GM19035 (cell line): ENCODE measurements around the gene SPATA6L.

Source experiments
- ATAC-seq: cut with Tn5 transposase; IDR thresholded peaks from one replicate; pipeline ENCODE4 v1.9.1; 2021; ENCODE audit not compliant: unreplicated experiment

SPATA6L gene

DNA sequence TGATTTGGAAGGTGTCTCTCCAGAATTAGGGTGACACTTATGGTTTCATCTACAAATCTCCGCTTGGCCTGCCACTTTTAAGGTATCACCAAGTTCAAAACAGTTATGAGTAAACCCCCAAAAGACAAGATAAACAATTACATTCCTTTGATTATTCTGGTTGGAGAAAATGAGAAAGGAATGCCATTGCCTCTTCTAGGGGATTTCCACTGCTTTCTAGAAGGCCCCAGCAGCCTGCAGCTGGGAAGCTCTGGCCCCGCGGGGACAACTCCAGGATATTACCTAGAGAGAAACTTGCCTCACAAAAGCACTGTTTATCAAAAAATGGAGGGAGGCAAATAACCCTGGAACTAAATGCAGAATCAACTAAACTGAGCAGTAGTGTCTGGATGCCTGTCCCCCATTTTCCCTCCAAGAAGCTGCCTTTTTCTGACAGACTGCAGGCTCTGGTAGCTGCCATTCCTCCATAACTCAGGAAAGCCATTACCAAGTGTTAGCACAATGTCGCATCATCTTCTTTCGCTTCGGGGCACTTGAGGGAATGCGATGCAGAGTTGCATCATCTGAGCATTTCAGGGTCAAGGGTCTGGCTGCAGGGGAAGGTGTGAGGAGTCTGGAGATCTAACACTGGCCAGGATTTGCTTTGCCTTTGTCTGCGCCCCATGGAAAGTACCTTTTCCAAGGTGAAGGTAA is 75.7 kb downstream of the SPATA6L start:
- ATAC-seq = no peak

DNA sequence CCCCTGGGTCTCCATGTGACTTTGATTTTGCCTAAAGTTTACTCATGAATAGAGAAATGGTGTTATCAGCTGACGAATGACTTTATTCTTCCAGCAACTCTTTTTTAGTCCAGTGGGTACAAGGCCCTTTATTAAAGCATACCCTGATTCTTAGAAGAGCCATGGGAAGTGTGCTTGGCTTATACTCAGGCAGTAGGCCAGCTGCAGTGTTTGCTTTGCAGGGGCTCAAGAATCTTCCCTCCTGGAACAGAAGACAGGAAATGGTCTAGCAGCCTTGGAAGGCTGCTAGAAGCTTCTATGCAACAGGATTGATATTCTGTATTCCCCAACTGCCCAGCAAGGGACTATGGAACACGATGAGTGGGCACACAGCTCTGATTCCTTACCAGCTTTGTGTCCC is 77.6 kb downstream of the SPATA6L start:
- no peak for ATAC-seq

GRCh38 chr9:4585135-4585534 is 81.1 kb downstream of the SPATA6L start:
- ATAC-seq = no peak

GRCh38 chr9:4584636-4585035 is 81.6 kb downstream of the SPATA6L start:
- no peak for ATAC-seq

- ATAC-seq = no peak
These were observed 83.3 kb downstream of the SPATA6L start for GRCh38 chr9:4583001-4583400.

- ATAC-seq = no peak
These were observed 84.3 kb downstream of the SPATA6L start for GRCh38 chr9:4581861-4582565.

- ATAC-seq = no peak
These were observed 85.1 kb downstream of the SPATA6L start for GRCh38 chr9:4581035-4581760.

DNA sequence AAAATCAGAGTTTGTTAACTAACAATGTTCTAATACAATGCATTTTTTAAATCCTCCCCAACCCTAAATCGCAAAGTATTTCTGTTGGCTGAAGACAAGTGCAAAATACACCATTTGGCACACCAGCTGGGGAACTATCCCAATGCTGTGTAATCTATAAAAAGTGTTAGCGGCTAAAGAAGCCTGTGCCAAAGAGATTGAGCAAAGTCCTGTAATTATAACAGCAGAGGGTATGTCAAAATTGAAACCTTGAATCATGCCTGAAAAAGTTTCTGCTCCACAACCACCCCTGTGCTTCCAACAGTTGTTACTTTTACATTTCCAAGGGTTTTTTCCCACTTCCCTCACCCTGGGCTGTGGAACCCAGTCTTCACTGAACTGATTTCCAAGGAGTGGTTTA is 87.3 kb downstream of the SPATA6L start:
- no peak for ATAC-seq

DNA sequence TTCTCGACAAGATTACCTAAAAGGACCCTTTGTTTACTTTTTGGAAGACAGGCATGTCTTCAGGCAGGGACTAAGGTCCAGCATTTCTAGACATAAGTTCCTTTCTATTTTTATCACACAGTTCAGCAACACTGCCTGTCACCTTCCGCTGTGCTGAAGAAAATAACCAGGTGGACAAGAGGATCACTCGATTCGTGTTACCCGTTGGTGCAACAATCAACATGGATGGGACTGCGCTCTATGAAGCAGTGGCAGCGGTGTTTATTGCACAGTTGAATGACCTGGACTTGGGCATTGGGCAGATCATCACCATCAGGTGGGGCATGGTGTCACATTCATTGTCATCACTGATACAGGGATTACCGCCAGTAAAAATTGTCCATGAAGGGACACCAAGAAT is 89.8 kb downstream of the SPATA6L start:
- no peak for ATAC-seq

GRCh38 chr9:4575997-4576396 is 90.3 kb downstream of the SPATA6L start:
- ATAC-seq = no peak

DNA sequence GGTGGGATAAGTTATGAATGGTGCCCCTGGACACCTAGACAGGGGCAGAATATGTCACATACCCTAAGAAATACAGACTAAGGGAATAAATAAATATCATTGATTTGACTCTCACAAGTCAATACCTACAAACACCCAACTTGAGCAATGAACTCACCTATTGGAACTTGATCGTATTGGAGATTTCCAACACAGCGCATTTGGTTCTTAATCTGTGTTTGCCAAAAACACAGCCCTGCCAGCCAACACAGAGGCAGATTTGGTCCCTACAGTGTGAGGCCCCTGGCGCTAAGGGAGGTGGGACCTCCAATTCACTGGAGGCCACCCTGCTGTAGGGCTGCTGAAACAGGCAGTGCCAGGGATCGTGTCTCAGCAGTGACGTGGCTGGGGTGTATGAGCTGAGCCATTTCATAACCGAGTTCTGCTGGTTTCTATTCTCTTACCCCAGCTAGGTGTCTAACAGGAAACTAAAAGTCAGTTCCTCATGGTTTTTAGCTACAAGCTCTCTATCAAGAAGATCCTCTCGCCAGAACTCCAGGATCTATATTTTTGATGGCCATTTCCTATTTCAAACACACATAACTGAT is 91.5 kb downstream of the SPATA6L start:
- ATAC-seq = peak; percentile 73

DNA sequence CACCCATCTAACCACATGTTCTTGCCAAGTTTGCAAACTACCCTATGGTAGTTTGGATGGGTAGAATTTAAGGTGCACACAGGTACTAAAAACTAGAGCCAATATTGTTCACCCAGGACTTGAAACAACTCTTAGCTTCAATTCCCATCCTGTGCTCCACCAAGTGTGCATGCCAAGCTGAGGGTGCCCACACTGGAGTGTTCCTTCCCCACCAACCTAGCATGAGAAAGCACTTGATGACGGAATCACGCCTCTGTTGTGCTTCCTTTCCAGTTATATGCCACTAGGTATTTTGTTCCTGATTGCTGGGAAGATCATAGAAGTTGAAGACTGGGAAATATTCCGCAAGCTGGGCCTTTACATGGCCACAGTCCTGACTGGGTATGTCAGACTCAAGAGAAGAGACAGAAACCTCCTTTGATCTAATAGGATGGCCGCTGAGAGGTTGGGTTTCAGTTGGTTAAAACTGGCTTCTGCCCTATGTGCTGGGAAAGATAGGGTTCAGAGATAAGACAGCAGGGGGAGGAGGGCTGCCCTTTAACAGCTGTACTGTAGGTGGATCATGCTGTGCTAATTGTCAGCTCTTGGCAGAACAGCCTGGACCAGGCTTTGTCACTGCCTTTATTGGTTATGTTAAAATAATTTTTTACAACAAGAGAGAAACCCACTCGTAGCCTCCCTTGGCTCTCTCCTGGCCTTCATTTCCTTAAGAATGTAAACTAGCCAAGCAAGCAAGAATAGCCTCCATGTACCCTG is 92.5 kb downstream of the SPATA6L start:
- no peak for ATAC-seq

DNA sequence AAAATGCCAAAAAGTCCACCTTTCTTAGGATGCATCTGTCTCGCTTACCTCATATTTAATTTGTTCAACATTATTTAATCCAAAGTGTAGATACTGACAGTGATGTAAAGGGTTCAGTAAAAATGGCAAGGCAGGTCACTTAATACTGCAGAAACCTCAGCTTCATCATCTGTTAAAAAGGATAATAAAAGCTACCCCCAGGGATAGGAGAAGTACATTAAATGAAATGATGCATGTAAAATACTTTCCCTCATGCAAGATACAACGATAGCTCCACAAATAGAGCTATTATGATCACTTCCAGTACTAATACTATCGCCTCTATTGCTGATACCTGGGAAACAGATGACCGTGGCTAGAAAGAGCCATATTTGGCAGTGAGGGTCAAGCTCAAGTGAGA is 93.1 kb downstream of the SPATA6L start:
- no peak for ATAC-seq

DNA sequence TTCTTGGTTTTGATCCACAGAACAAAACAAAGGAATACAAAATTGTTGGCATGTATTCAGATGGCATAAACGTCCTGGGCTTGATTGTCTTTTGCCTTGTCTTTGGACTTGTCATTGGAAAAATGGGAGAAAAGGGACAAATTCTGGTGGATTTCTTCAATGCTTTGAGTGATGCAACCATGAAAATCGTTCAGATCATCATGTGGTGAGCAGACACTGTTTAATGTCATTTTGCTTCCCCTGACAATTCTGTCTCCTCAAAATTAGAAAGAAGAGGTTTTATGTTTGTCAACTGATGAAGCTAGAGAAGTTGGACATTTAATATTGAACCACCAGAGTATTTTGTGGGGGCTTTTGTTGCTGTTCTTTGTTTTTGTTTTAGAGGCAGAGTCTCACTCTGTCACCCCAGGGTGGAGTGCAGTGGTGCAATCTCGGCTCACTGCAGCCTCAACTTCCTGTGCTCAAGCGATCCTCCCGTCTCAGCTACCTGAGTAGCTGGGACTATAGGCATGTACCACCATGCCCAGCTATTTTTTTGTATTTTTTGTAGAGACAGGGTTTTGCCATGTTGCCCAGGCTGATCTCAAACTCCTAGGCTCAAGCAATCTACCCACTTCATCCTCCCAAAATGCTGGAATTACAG is 94.0 kb downstream of the SPATA6L start:
- no peak for ATAC-seq

DNA sequence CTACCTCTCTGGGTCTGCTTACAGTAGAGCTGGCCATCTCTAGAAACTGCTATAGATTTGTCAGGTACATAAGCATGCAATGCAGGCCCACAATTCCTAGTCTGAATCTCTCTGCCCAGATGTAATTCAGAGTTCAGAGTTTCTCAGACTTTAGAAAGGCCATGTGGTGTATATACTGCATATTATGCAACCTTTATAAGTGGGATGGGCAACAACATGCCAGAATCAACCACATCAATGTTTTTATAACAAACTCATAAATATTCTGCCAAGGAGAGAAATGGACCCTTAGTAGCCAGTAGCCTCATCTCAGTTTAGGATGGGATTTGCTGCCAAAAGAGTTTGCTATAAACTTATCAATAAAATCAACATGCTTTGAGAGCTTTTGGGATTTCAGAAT is 97.2 kb downstream of the SPATA6L start:
- ATAC-seq = no peak

GRCh38 chr9:4567601-4568000 is 98.7 kb downstream of the SPATA6L start:
- no peak for ATAC-seq

GRCh38 chr9:4566806-4567205 is 99.5 kb downstream of the SPATA6L start:
- no peak for ATAC-seq

DNA sequence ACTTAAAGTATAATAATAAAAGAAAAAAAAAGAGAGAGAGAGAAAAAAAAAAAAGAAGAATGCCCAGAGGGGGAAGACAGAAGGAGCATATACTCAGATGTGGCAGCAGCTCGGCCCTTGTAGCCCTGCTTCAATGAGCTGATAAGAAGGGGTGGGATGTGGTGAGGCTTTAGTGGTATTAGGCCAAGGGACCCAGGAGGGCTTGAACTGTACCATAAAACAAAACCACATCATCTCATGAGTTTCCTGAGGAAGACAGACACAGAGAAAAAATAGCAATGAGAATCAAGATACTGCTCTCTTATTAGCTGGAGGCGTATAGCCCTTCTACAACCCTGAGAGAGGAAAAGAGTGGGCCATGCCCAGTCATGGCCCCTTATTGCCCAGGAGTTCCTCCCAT is 103.2 kb downstream of the SPATA6L start:
- no peak for ATAC-seq

- ATAC-seq = peak; percentile 84
These were observed 106.8 kb downstream of the SPATA6L start for GRCh38 chr9:4559261-4560182.
